RWPE1 (cell line): ENCODE data around the gene DAD1.

ENCODE experiments used
- CTCF ChIA-PET: fragments of 350-600 bp; sonication (Branson Sonifier 250); formaldehyde crosslinking; extraction: SDS; loops from one replicate; lab custom pipeline; 2021; lab: Yijun Ruan, JAX
- POLR2A ChIA-PET: fragments of 400-600 bp; formaldehyde crosslinking; extraction: SDS; loops from one replicate; lab custom pipeline; 2020; ENCODE audit warnings: antibody characterized with exemption; ENCODE audit not compliant: low non-redundant PET; lab: Yijun Ruan, JAX
- DNase-seq: peaks from one replicate; pipeline ENCODE4 v3.0.0; 2012; ENCODE audit warnings: low spot score
- H3K27ac ChIP-seq: fragments of 450-650 bp; 2 replicates; pipeline ENCODE4 v1.5.1; 2017
- CTCF ChIP-seq: fragments of 450-650 bp; conservative IDR thresholded peaks from 2 replicates; pipeline ENCODE4 v1.5.1; 2017; ENCODE audit warnings: low read depth, mild to moderate bottlenecking

DAD1 gene

GRCh38 chr14:22587247-22587646 lies 1.8 kb downstream of the DAD1 start:
- DNase-seq: no peak
- ChIA-PET POLR2A (no interaction called here), CTCF (no interaction called here)
- no peak for TF ChIP-seq CTCF
- H3K27ac ChIP-seq: no peak overlapping the region

- DNase-seq: no peak
- no peak for TF ChIP-seq CTCF
- CTCF ChIA-PET: no interaction called here
- no peak overlapping the region for H3K27ac ChIP-seq
- POLR2A ChIA-PET: no interaction called here
Measured at GRCh38 chr14:22583994-22584393, 5.0 kb downstream of the DAD1 start.

GRCh38 chr14:22580625-22581024 lies 8.4 kb downstream of the DAD1 start:
- CTCF ChIA-PET: interaction anchor here (0.6 to 0.7 kb wide), 2 partner anchors 10 to 18 kb away, joined by 4 read pairs; partner anchors contain the start of gene ABHD4

GRCh38 chr14:22579881-22580280 lies 9.1 kb downstream of the DAD1 start:
- no peak for DNase-seq
- H3K27ac ChIP-seq: peak overlapping the region; percentile 13; the same call in 1 of the 2 replicates
- no peak for TF ChIP-seq CTCF
- ChIA-PET POLR2A (no interaction called here), CTCF (interaction anchor here (0.6 kb wide), 1 partner anchor 10 kb away, joined by 5 read pairs; no protein-coding TSS in a partner anchor)

More at GRCh38 chr14:22580625-22581024, 8.4 kb downstream of the DAD1 start:
- H3K27ac ChIP-seq: no peak overlapping the region
- DNase-seq: no peak
- no peak for TF ChIP-seq CTCF
- POLR2A ChIA-PET: no interaction called here

GRCh38 chr14:22579236-22579635 lies 9.8 kb downstream of the DAD1 start:
- no peak overlapping the region for H3K27ac ChIP-seq
- POLR2A ChIA-PET: no interaction called here
- DNase-seq: no peak
- CTCF ChIA-PET: interaction anchor here (0.6 kb wide), 1 partner anchor 9 kb away, joined by 5 read pairs; no protein-coding TSS in a partner anchor
- no peak for TF ChIP-seq CTCF

- POLR2A ChIA-PET: no interaction called here
- no peak for TF ChIP-seq CTCF
- no peak overlapping the region for H3K27ac ChIP-seq
- CTCF ChIA-PET: no interaction called here
- no peak for DNase-seq
Measured at GRCh38 chr14:22577334-22577908, 11.6 kb downstream of the DAD1 start.
